Astrocyte (in vitro differentiated cells and primary cell): ENCODE data around the gene CHST13. TPM values are rescaled to one million over a fixed set of nuclear protein-coding genes. Genes with fewer than 3 reads are reported as not detected.

Experiments
- DNase-seq: peaks from one replicate; pipeline ENCODE4 v3.0.0-alpha.2; 2010; ENCODE audit warnings: low read depth
- FAIRE-seq: peaks from 2 replicates; lab custom pipeline; 2011; peaks lifted over from hg19 to GRCh38; lab: Jason Lieb, UNC
- H2AFZ ChIP-seq: 2 replicates; pipeline ENCODE4 v1.6.0; 2012; ENCODE audit warnings: low read depth, low read length, inconsistent platforms
- H3K27ac ChIP-seq: 2 replicates; pipeline ENCODE4 v1.5.1; 2011; ENCODE audit warnings: low read depth, low read length, inconsistent platforms
- H3K27me3 ChIP-seq: 2 replicates; pipeline ENCODE4 v1.6.0; 2011; ENCODE audit warnings: low read length, inconsistent platforms; ENCODE audit not compliant: insufficient read depth
- H3K36me3 ChIP-seq: 2 replicates; pipeline ENCODE4 v1.5.1; 2011; ENCODE audit warnings: low read length, inconsistent platforms; ENCODE audit not compliant: insufficient read depth
- H3K4me1 ChIP-seq: 2 replicates; pipeline ENCODE4 v1.5.1; 2011; ENCODE audit warnings: low read length, inconsistent platforms; ENCODE audit not compliant: insufficient read depth
- H3K4me2 ChIP-seq: 2 replicates; pipeline ENCODE4 v1.6.0; 2012; ENCODE audit warnings: low read length, inconsistent platforms
- H3K4me3 ChIP-seq: 2 replicates; pipeline ENCODE4 v1.5.1; 2011; ENCODE audit warnings: low read depth, mild to moderate bottlenecking, low read length, inconsistent platforms; ENCODE audit not compliant: insufficient read depth
- H3K79me2 ChIP-seq: 2 replicates; pipeline ENCODE4 v1.6.0; 2012; ENCODE audit warnings: mild to moderate bottlenecking, low read length, inconsistent platforms; ENCODE audit not compliant: insufficient read depth
- H3K9ac ChIP-seq: 2 replicates; pipeline ENCODE4 v1.6.0; 2012; ENCODE audit warnings: mild to moderate bottlenecking, low read length, inconsistent platforms
- H3K9me3 ChIP-seq: 2 replicates; pipeline ENCODE4 v1.5.1; 2012; ENCODE audit warnings: low read depth, mild to moderate bottlenecking, low read length, inconsistent platforms; ENCODE audit not compliant: insufficient read depth
- H4K20me1 ChIP-seq: 2 replicates; pipeline ENCODE4 v1.6.0; 2012; ENCODE audit warnings: low read length, inconsistent platforms; ENCODE audit not compliant: insufficient read depth
- H3K27ac Mint-ChIP-seq: one replicate; pipeline ENCODE4 v1.8.0; 2021; ENCODE audit warnings: mild to moderate bottlenecking, mixed read lengths; ENCODE audit not compliant: unreplicated experiment
- H3K27me3 Mint-ChIP-seq: one replicate; pipeline ENCODE4 v1.8.0; 2021; ENCODE audit warnings: low read depth, mixed read lengths; ENCODE audit not compliant: unreplicated experiment
- H3K36me3 Mint-ChIP-seq: one replicate; pipeline ENCODE4 v1.8.0; 2021; ENCODE audit warnings: low read depth, mixed read lengths; ENCODE audit not compliant: unreplicated experiment
- H3K4me1 Mint-ChIP-seq: one replicate; pipeline ENCODE4 v1.8.0; 2021; ENCODE audit warnings: low read depth, mixed read lengths; ENCODE audit not compliant: unreplicated experiment
- H3K4me3 Mint-ChIP-seq: one replicate; pipeline ENCODE4 v1.8.0; 2021; ENCODE audit warnings: mild to moderate bottlenecking, moderate library complexity, mixed read lengths; ENCODE audit not compliant: unreplicated experiment
- H3K9me3 Mint-ChIP-seq: one replicate; pipeline ENCODE4 v1.8.0; 2021; ENCODE audit warnings: mild to moderate bottlenecking, mixed read lengths; ENCODE audit not compliant: unreplicated experiment
- EZH2 ChIP-seq: IDR thresholded peaks from 2 replicates; pipeline ENCODE4 v1.6.1; 2012; ENCODE audit warnings: mild to moderate bottlenecking, low read length, inconsistent platforms; ENCODE audit not compliant: insufficient read depth
- total RNA-seq: library from RNA; stranded (reverse); gene quantifications from 2 replicates; pipeline ENCODE4 v1.2.1, GENCODE V29; 2021
- TF ChIP-seq, protein P1 (sequence below): IDR thresholded peaks from 2 replicates; pipeline ENCODE4 v1.5.1; 2011; ENCODE audit warnings: low read depth, mild to moderate bottlenecking, inconsistent platforms, low read length, moderate library complexity; ENCODE audit not compliant: insufficient read depth

Gene CHST13
- total RNA-seq, 1 donor from 2014 or later, result not detected

DNA sequence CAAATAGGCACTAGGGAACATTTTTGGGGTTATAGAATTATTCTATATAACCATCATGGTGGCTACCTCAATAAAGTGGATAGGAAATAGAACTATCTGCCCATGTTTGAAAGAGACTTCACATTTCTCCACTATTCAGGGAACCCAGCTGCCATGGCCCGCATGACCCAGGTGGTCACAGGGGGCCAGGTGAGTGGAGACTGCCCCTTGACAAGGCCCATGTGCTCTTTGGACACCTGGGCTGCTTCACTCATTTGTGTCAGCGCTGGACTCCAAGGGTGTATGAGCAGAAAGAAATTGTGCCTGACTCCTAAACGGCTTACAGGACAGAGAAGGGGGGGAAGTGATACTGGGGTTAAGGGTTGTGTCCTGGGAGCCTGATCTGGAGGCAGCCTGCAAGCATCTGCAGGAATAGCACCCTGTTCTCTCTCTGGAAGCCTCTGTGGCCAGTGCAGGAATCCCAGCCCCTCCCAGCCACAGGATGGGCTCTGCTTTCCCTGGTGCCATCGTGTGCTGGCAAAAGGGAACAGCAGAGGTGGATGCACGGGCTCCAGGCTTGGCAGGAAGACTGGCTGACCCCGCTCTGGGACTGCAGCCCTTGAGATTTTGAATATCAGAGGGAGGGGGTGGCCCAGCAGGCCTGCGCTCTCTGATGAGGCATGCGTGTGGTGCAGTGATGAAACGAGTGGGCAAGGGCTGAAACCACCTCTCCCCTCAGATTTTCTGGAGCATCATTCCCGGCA is 43.9 kb downstream of the CHST13 start:
- Mint-ChIP-seq H3K4me1 (no peaks in the 10 kb centered on the region), H3K36me3 (no peaks in the 10 kb centered on the region), H3K9me3 (peaks cover 2% of the 10 kb centered on the region), H3K27ac (no peak overlapping the region), H3K4me3 (no peak overlapping the region), H3K27me3 (peaks cover 21% of the 10 kb centered on the region)
- Histone ChIP-seq H3K4me2 (no peak overlapping the region), H3K4me3 (no peak overlapping the region), H3K9ac (no peak overlapping the region), H2AFZ (no peak overlapping the region), H3K9me3 (no peaks in the 10 kb centered on the region), H3K27ac (no peak overlapping the region), H3K36me3 (no peaks in the 10 kb centered on the region), H3K27me3 (peaks cover 19% of the 10 kb centered on the region), H3K79me2 (no peaks in the 10 kb centered on the region), H4K20me1 (no peaks in the 10 kb centered on the region), H3K4me1 (no peaks in the 10 kb centered on the region)
- FAIRE-seq, result no peak
- DNase-seq, result no peak
- TF ChIP-seq, protein P1, sequence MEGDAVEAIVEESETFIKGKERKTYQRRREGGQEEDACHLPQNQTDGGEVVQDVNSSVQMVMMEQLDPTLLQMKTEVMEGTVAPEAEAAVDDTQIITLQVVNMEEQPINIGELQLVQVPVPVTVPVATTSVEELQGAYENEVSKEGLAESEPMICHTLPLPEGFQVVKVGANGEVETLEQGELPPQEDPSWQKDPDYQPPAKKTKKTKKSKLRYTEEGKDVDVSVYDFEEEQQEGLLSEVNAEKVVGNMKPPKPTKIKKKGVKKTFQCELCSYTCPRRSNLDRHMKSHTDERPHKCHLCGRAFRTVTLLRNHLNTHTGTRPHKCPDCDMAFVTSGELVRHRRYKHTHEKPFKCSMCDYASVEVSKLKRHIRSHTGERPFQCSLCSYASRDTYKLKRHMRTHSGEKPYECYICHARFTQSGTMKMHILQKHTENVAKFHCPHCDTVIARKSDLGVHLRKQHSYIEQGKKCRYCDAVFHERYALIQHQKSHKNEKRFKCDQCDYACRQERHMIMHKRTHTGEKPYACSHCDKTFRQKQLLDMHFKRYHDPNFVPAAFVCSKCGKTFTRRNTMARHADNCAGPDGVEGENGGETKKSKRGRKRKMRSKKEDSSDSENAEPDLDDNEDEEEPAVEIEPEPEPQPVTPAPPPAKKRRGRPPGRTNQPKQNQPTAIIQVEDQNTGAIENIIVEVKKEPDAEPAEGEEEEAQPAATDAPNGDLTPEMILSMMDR, result no peak
- TF ChIP-seq EZH2, result no peak

DNA sequence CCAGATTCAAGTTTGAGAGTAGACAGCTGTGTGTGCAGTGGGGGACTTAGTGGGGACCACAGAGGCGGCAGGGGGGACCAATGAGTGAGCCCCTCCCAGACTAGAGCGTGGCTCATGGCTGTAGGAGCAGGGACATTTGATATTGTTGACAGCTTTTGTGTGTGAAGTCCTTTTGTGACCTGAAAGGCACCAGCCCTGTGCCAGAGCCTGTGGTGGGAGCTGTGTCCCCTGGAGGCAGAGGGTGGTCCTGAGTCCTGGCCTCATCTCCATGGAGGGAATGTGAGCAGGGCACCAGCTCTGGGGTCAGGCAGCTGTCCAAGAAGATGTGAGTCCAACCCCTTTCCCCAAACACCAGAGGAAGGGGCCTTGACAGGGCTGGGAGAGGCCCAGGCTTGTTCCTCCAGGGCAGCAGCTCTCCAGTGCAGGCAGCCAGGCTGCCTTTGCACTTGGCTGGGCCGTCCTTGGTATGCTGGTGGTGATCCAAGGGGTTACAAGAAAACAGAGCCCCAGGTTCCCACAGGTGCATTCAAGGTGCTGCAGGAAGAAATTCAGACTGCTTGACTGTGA is 44.9 kb downstream of the CHST13 start:
- H3K27me3 Mint-ChIP-seq, result peaks cover 29% of the 10 kb centered on the region
- FAIRE-seq (no peak), DNase-seq (no peak)
- TF ChIP-seq, protein P1, result no peak
- TF ChIP-seq EZH2, result no peak
- H3K4me3 Mint-ChIP-seq, result no peak overlapping the region
- Histone ChIP-seq H3K4me2 (no peak overlapping the region), H3K4me1 (no peaks in the 10 kb centered on the region), H3K79me2 (no peaks in the 10 kb centered on the region), H3K27ac (no peak overlapping the region), H3K9ac (no peak overlapping the region), H4K20me1 (no peaks in the 10 kb centered on the region), H3K4me3 (no peak overlapping the region), H3K36me3 (no peaks in the 10 kb centered on the region), H3K9me3 (no peaks in the 10 kb centered on the region), H2AFZ (no peak overlapping the region), H3K27me3 (peaks cover 11% of the 10 kb centered on the region)
- peaks cover 2% of the 10 kb centered on the region for H3K36me3 Mint-ChIP-seq
- H3K9me3 Mint-ChIP-seq, result peaks cover 2% of the 10 kb centered on the region
- H3K27ac Mint-ChIP-seq, result no peak overlapping the region
- H3K4me1 Mint-ChIP-seq, result no peaks in the 10 kb centered on the region

DNA sequence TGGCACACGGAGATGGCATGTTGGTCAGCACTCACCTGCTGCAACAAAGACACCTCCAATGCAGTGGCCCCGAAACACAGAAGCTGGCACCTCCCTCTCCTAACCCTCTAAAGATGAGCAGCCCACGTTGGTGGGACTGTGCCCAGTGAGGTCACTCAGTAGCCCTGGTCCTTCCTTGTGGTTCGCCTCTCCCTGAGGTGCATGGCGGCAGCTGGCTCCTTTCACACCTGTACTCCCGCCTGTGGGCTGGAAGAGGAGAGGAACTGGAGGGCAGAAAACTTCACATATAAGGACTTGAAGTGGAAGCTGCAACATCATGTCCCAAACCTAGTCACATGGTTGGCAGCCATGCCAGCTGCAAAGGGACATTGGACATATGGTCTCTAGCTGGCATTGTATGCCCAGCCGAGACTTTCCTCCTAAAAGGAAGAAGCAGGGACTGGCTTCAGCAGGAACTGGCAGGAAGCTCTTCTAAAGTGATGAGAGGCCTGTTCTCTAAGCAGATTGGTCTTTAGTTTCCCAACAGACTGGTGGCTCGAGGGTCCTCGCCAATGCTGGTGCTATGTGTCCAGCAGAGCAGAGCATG is 45.5 kb downstream of the CHST13 start:
- H3K36me3 ChIP-seq, result no peaks in the 10 kb centered on the region
- Mint-ChIP-seq H3K27ac (no peak overlapping the region), H3K9me3 (peaks cover 2% of the 10 kb centered on the region), H3K4me3 (no peak overlapping the region), H3K36me3 (peaks cover 2% of the 10 kb centered on the region), H3K27me3 (peaks cover 33% of the 10 kb centered on the region), H3K4me1 (no peaks in the 10 kb centered on the region)
- no peak for DNase-seq
- no peak for FAIRE-seq
- no peak overlapping the region for H3K9ac ChIP-seq
- H3K27me3 ChIP-seq, result peaks cover 7% of the 10 kb centered on the region
- no peak for TF ChIP-seq EZH2
- TF ChIP-seq, protein P1, result no peak
- H3K4me1 ChIP-seq, result no peaks in the 10 kb centered on the region
- no peaks in the 10 kb centered on the region for H3K9me3 ChIP-seq
- no peaks in the 10 kb centered on the region for H3K79me2 ChIP-seq
- no peak overlapping the region for H2AFZ ChIP-seq
- H4K20me1 ChIP-seq, result no peaks in the 10 kb centered on the region
- no peak overlapping the region for H3K27ac ChIP-seq
- no peak overlapping the region for H3K4me3 ChIP-seq
- H3K4me2 ChIP-seq, result no peak overlapping the region
